Stimulated activated CD8-positive, alpha-beta memory T cell treated with anti-CD3 and anti-CD28 coated beads, Interleukin-4, amount 100 ng/mL, for 1 hour (primary cell): ENCODE measurements around the gene EPO.
A peak's percentile ranks its signal among the peaks of the same experiment; 100 is the strongest.
"Not testable (repeated sequence)": the region's sequence is repeated elsewhere in the genome, so short reads cannot be mapped to it uniquely, and the experiment has no call there.

Source experiments
- DNase-seq, 2 donors: peaks; one replicate each; pipeline ENCODE4 v3.0.0-alpha.2; 2020; ENCODE audit warnings: low read depth in 2 of 2, low spot score in 1 of 2

EPO gene

GRCh38 chr7:100701089-100701488, 19.2 kb upstream of the EPO start:
- not testable (repeated sequence) for DNase-seq

GRCh38 chr7:100705320-100705752, 14.9 kb upstream of the EPO start:
- peak; percentile 59 to 71 for DNase-seq

- DNase-seq: peak; percentile 96
Observed at GRCh38 chr7:100705753-100706671, 14.3 kb upstream of the EPO start, which contains the start of gene POP7. TSS of gene POP7 (plus strand) at chr7:100706121. CDS start at chr7:100706831, 710 bp downstream.

GRCh38 chr7:100706672-100707311, 13.5 kb upstream of the EPO start:
- no peak for DNase-seq

GRCh38 chr7:100708395-100708794, 11.9 kb upstream of the EPO start:
- no peak for DNase-seq

- no peak for DNase-seq
Observed at GRCh38 chr7:100710452-100710851, 9.8 kb upstream of the EPO start.

GRCh38 chr7:100711369-100711768, 8.9 kb upstream of the EPO start:
- DNase-seq: no peak

- no peak for DNase-seq
Observed at GRCh38 chr7:100714725-100715124, 5.5 kb upstream of the EPO start.

GRCh38 chr7:100717073-100717472, 3.2 kb upstream of the EPO start:
- not testable (repeated sequence) for DNase-seq

GRCh38 chr7:100719523-100720278, 567 bp upstream of the EPO start:
- DNase-seq: no peak

GRCh38 chr7:100720671-100721504, 620 bp downstream of the EPO start:
- DNase-seq: no peak

- DNase-seq: no peak
Observed at GRCh38 chr7:100721505-100721812, 1.2 kb downstream of the EPO start.

- no peak for DNase-seq
Observed at GRCh38 chr7:100722480-100723212, 2.4 kb downstream of the EPO start.

- DNase-seq: no peak
Observed at GRCh38 chr7:100723732-100724275, 3.5 kb downstream of the EPO start.

GRCh38 chr7:100724364-100724763, 4.1 kb downstream of the EPO start:
- not testable (repeated sequence) for DNase-seq

- DNase-seq: no peak
Observed at GRCh38 chr7:100726996-100727761, 6.9 kb downstream of the EPO start.

- no peak for DNase-seq
Observed at GRCh38 chr7:100728196-100728595, 7.9 kb downstream of the EPO start.

GRCh38 chr7:100730136-100730800, 10.0 kb downstream of the EPO start:
- no peak for DNase-seq
